HG03066 (cell line): ENCODE data around the gene KAT8.

Source experiments
- ATAC-seq: cut with Tn5 transposase; IDR thresholded peaks from one replicate; pipeline ENCODE4 v1.9.1; 2021; ENCODE audit warnings: low read depth; ENCODE audit not compliant: unreplicated experiment

KAT8 gene

DNA sequence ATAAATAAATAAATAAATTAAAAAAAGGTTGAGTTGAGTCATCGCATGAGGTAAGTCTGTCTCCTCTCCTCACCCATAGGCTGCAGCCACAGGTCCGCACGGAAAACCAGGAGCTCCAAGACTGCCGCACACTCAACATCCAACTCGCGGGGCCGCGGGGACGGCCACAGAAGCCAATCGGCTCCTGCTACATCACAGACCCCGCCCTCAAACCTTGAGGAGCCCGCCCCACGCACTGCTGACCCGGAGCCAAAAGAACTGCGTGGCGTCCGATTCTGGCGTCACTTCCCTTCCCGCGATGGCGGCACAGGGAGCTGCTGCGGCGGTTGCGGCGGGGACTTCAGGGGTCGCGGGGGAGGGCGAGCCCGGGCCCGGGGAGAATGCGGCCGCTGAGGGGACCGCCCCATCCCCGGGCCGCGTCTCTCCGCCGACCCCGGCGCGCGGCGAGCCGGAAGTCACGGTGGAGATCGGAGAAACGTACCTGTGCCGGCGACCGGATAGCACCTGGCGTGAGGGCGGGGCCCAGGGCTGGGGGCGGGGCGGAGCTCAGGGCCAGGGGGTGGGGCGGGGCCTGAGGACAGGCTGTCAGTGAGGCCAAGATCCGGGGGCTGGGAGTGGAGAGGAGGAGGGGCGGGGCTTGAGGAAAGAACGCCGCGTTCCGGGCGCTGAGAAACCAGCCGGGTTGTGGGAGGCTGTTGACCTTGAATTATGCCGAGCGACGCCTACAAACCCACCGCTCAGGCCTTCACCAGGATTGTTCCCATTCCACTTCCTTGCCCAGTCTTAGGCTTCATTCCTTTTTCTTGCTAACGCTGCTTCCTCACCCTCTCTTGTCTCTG, at the start of gene KAT8:
KAT8 (plus strand) TSS at position 281 of the 839 bp plus-strand sequence; CDS start at position 299, 18 bp downstream.
- ATAC-seq: peak; percentile 87

DNA sequence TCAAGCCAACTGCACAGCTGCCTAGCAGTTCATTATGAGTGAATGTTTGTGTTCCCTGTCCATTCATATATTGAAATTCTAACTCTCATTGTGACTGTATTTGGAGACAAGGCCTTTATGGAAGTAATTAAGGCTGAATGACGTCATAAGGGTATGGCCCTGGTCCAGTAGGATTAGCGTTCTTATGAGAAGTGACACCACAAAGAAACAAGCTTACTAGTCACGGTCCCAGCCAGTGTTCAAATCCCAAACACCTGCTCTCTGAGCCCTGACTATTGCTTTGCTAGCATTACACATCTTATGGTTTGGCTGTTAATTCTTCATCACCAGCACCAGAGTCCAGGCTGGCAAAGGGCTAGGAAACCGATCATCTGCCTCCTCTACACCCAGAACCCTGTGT, 45.6 kb upstream of the KAT8 start:
- no peak for ATAC-seq

DNA sequence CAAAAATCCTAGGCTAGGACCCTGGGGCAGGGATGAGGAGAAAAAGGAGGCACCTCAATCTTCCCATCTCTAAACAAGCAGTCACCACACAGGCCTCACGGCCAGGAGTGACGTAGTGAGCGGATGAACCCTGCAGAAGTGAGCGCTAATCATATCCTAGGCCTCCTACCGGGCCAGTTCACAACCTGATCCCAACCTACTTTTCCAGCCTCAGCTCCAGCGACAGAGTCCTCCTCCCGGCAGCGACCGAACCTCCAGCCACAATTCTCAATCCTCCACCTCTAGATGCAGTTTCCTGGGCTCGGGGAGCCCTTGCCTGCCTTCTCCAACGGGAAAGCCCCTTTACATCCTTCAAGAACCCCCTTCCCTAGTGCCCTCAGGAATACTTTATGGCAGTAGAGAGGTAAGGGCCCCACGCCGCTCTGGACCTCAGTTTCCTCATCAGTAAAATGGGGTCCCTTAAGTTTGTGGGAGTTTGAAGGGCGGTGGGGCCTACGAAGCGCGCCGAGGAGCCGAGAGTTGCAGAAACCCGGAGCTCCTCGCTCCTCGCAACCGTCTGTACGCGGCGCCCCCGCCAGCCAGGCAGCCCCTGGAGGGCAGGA, 44.8 kb upstream of the KAT8 start:
- ATAC-seq: no peak

DNA sequence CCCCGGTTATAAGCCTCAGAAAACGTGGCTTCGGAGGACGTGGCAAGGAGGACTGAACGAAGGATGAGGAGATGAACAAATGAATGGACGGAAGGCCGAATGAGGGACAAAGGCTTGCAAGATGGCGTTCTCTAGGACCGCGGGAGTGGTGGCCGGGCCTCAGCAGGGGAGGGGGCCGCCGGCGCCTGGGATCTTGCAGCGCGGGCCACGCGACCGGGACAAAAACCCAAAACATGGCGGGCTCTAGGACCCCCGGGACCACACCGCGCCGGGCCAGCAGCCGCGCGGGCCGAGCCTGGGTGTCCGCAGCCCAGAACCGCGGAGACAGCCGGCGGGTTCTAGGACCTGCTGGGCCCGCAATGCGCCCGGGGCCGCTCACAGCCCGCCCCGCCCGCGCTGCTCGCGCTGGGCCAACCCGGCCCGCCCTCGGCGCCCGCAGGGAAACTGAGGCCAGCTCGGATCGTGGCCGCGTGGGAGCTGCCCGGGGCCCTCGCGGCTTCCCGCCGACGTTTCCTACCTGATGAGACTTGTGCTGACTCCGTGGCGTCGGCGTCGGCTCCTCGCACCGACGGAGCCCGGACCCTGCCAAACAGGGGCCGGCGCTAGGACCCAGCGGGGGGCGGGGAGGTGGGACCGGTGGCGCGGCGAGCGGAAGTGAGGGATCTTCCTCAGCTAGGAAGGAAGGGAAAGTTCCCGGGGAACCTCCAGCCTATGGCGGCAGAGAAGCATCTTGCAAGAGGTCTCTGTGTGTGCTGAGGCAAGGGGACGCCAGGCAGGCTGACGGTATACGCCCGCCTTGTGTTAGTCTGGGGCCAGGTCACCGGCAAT, 44.1 kb upstream of the KAT8 start:
- peak; percentile 54 for ATAC-seq

DNA sequence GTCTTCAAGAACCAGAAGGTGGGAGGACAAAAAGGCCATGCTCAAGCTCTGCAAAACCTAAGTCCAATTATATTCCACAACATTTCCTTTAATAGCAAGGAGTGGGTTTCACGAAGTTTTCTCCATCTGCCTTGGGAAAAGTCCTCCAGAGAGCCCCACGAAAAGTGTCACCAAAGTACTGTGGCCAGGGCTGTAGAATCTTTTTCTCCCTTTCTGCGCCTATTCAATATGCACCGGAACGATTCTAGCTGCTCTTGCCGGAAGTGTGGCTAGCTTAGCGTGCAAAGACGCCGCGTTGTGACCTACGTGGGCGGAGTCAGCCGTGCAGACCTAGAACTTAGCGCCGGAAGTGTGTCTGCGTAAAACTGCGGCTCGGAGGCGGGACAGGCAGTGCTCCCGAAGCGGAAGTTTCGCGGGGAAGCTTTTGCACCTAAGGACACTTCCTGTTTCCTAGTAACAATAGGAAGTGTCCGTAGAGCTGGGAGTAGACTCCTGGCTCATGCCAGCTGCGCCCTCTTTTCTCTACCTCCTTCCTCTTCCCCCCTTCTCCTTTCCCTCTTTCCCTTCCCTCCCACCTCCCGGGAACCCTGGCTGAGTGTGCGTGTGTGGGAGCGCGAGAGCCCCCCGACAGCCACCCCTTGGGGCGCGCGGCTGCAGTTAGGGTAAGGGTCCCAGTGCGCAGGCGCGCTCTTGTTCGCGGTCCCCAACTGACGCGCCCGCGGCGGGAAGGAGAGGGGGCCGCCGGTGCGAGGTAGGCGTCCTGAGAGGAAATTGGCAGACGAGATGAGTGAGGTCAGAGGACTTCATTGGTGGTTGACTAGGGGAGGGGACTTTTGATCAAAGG, 43.3 kb upstream of the KAT8 start, which contains the start of the genes ZNF646 and ZNF668:
ZNF646 (plus strand) TSS at position 453 of the 844 bp plus-strand sequence. CDS start 1,903 bp downstream, outside the sequence.
ZNF668 (minus strand) TSS at position 271 of the 844 bp plus-strand sequence. CDS start 9,781 bp downstream, outside the sequence.
- peak; percentile 62 for ATAC-seq

DNA sequence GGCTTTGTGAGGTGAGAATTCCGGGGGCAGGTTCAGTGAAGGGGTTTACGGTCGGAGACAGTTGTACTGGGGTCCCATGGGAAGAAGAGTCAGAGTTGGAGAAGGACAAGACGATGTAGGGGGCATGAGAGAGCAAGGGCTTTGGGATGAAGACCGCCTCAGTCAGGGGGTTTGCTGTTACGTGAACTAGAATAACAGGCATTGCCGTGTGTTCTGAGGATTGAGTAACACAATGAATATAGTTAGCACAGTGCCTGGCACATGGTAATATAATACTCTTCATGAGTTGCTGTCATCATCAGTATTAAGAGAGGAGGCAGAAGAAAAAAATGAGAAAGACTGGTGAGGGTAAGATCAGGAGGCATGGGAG, 42.7 kb upstream of the KAT8 start:
- no peak for ATAC-seq

DNA sequence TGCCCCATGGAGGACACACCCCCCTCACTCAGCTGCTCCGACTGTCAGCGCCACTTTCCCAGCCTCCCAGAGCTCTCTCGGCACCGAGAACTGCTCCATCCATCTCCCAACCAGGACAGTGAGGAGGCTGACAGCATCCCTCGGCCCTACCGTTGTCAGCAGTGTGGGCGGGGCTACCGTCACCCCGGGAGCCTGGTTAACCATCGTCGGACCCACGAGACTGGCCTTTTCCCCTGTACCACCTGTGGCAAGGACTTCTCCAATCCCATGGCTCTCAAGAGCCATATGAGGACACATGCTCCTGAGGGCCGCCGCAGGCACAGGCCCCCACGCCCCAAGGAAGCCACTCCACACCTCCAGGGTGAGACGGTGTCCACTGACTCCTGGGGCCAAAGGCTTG, 41.1 kb upstream of the KAT8 start:
- no peak for ATAC-seq

DNA sequence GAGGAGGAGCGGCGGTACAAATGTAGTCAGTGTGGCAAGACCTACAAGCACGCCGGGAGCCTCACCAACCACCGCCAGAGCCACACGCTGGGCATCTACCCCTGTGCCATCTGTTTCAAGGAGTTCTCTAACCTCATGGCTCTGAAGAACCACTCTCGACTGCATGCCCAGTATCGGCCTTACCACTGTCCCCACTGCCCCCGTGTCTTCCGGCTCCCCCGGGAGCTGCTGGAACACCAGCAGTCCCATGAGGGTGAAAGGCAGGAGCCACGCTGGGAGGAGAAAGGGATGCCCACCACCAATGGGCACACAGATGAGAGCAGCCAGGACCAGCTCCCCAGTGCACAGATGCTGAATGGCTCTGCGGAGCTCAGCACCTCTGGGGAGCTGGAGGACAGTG, 40.4 kb upstream of the KAT8 start:
- no peak for ATAC-seq

DNA sequence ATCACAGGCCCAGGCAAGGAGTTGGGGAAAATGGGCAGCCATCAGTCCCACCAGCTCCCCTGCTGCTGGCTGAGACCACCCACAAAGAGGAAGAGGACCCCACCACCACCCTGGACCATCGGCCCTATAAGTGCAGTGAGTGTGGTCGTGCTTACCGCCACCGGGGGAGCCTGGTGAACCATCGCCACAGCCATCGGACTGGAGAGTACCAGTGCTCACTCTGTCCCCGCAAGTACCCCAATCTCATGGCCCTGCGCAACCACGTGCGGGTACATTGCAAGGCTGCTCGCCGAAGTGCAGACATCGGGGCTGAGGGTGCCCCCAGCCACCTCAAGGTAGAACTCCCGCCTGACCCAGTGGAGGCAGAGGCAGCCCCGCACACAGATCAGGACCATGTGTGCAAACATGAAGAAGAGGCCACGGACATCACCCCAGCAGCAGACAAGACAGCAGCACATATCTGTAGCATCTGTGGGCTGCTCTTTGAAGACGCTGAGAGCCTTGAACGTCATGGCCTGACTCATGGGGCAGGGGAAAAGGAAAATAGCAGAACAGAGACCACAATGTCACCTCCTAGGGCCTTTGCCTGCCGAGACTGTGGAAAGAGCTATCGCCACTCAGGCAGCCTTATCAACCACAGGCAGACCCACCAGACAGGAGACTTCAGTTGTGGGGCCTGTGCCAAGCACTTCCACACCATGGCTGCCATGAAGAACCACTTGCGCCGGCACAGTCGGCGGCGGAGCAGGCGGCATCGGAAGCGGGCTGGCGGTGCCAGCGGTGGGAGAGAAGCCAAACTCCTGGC, 39.7 kb upstream of the KAT8 start:
- ATAC-seq: no peak

DNA sequence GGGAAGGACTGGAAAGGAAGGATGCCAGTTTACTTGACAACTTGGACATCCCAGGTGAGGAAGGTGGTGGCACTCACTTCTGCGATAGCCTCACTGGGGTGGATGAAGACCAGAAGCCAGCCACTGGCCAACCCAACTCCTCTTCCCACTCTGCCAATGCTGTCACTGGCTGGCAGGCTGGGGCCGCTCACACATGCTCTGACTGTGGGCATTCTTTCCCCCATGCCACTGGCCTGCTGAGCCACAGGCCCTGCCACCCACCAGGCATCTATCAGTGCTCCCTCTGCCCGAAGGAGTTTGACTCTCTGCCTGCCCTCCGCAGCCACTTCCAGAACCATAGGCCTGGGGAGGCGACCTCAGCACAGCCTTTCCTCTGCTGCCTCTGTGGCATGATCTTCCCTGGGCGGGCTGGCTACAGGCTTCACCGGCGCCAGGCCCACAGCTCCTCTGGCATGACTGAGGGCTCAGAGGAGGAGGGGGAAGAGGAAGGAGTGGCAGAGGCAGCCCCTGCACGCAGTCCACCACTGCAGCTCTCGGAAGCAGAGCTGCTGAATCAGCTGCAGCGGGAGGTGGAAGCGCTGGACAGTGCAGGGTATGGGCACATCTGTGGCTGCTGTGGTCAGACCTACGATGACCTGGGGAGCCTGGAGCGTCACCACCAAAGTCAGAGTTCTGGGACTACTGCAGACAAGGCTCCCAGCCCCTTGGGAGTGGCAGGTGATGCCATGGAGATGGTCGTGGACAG, 38.7 kb upstream of the KAT8 start:
- no peak for ATAC-seq

DNA sequence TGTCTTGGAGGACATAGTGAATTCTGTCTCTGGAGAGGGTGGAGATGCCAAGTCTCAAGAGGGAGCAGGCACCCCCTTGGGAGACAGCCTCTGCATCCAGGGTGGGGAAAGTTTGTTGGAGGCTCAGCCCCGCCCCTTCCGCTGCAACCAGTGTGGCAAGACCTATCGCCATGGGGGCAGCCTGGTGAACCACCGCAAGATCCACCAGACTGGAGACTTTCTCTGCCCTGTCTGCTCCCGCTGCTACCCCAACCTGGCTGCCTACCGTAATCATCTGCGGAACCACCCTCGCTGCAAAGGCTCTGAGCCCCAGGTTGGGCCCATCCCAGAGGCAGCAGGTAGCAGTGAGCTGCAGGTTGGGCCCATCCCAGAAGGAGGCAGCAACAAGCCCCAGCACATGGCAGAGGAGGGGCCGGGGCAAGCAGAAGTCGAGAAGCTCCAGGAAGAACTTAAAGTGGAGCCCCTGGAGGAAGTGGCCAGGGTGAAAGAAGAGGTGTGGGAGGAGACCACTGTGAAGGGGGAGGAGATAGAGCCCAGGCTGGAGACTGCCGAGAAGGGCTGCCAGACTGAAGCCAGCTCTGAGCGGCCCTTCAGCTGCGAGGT, 38.0 kb upstream of the KAT8 start:
- no peak for ATAC-seq

DNA sequence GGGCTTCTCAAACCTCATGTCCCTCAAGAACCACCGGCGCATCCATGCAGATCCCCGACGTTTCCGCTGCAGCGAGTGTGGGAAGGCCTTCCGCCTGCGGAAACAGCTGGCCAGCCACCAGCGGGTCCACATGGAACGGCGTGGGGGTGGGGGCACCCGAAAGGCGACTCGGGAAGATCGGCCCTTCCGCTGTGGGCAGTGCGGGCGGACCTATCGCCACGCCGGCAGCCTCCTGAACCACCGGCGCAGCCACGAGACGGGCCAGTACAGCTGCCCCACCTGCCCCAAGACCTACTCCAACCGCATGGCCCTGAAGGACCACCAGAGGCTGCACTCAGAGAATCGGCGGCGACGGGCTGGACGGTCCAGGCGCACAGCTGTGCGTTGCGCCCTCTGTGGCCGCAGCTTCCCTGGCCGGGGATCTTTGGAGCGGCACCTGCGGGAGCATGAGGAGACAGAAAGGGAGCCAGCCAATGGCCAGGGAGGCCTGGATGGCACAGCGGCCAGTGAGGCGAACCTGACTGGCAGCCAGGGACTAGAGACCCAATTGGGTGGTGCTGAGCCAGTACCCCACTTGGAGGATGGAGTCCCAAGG, 37.3 kb upstream of the KAT8 start:
- ATAC-seq: no peak

DNA sequence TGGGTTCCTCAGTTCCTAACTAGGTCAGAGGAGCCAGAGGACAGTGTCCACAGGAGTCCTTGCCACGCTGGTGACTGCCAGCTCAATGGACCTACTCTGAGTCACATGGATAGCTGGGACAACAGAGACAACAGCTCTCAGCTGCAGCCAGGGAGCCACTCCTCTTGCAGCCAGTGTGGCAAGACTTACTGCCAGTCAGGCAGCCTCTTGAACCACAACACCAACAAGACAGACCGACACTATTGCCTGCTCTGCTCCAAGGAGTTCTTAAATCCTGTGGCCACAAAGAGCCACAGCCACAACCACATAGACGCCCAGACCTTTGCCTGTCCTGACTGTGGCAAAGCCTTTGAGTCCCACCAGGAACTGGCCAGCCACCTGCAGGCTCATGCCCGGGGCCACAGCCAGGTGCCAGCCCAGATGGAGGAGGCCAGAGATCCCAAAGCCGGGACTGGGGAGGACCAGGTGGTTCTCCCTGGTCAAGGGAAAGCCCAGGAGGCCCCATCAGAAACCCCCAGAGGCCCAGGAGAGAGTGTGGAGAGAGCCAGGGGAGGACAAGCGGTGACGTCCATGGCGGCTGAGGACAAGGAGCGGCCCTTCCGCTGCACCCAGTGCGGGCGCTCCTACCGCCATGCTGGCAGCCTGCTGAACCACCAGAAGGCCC, 36.6 kb upstream of the KAT8 start:
- no peak for ATAC-seq

DNA sequence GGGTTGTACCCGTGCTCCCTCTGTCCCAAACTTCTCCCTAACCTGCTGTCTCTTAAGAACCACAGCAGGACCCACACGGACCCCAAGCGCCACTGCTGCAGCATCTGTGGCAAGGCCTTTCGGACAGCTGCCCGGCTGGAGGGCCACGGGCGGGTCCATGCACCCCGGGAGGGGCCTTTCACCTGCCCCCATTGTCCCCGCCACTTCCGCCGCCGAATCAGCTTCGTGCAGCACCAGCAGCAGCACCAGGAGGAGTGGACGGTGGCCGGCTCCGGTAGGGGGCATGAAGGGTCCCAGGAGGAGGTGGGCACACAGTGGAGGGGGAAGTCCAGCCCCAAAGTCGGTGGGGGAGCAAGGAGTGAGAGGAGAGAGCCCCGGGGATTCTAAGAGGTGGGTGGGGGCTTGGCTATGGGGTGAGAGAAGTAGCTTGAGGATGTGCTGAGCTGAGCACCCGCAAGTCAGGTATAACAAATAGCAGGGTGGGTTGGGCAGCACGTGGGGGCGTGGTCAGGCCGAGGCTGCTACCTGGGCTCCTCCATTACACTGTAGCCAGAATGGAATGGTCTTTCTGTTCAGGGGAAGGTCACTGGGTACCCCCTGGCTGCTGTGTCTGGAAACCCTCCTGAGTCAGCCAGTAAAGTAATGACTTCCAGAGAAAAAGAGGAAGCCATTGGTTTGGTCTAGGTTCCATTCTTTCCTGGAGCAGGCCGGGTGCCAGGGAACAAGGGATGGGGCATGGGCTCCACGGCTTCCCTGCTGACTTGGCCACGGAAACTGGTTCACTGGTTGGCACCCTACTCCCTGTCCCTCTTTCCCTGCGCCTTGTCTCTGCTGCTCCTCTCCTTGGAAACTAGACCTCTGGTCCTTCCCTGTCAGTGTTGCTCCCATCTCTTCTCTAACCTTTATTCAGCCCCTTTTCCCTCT, 35.8 kb upstream of the KAT8 start:
- no peak for ATAC-seq

DNA sequence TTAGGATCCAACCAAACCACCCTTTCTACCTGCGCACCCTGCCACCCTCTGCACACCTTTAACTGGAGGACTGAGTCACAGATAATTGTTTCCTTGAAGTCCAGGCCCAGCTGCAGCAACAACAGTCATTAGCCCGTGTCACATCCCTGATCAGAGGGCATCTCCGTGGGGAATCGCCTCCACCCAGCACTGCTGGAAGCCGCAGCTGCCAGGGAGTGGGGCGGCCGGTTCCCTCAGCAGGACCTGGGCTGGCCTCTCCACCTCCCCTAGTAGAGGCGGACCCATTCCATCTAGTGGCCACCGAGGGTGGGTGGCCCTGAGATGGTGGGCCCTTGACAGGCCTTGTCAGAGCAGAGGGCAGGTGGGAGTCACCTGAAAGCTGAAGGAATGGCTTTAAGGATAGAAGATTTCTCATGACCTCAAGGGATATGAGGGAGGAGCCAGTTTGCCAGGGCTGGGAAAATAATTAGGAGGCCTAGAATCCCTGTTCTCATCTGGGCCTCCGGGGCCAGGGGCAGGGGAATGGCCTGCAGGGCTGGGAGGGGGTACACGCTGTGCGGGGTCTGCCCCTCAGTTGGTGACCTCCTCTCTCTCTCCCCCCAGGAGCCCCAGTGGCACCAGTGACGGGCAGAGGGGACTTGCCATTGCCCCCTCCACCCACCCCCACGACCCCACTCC, 35.0 kb upstream of the KAT8 start:
- ATAC-seq: no peak

DNA sequence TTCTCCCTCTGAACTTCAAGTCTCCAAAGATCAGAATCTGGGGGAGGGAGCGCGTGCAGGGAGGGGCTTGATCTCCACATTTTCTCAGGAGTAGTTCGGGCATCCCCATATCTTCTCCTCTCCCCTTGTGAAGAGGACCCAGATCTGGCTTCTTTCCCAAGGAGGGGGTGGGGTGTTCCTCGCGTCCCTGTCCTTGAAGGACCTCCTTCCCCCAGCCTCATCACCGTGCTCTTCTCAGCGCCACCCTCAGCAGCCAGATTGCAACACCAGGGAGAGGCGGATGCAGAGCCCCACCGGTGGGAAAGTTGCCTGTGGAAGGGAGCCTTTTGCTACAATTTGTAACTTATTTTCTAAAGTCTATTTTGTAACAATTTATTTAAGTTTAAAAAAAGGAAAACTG, 34.4 kb upstream of the KAT8 start:
- no peak for ATAC-seq
